NCI-H226 (cell line): Measurements from ENCODE around the gene LDLRAD2.

Experiments used
- DNase-seq: peaks from one replicate; pipeline ENCODE4 v3.0.0-alpha.2; 2015

Gene LDLRAD2

GRCh38 chr1:21863981-21864380, 51.9 kb downstream of the LDLRAD2 start:
- DNase-seq, result no peak

- DNase-seq, result no peak
Measured at GRCh38 chr1:21864730-21865129, 52.7 kb downstream of the LDLRAD2 start.

- no peak for DNase-seq
Measured at GRCh38 chr1:21865609-21865942, 53.5 kb downstream of the LDLRAD2 start.

GRCh38 chr1:21865943-21866706, 54.1 kb downstream of the LDLRAD2 start:
- DNase-seq, result no peak

GRCh38 chr1:21866707-21867043, 54.6 kb downstream of the LDLRAD2 start:
- peak; percentile 35 for DNase-seq

- no peak for DNase-seq
Measured at GRCh38 chr1:21867451-21867996, 55.5 kb downstream of the LDLRAD2 start.

GRCh38 chr1:21868482-21868881, 56.4 kb downstream of the LDLRAD2 start:
- no peak for DNase-seq

GRCh38 chr1:21868941-21869454, 56.9 kb downstream of the LDLRAD2 start:
- DNase-seq, result no peak

GRCh38 chr1:21869620-21870121, 57.6 kb downstream of the LDLRAD2 start:
- DNase-seq, result peak; percentile 98

- no peak for DNase-seq
Measured at GRCh38 chr1:21870611-21871010, 58.5 kb downstream of the LDLRAD2 start.

- DNase-seq, result peak; percentile 39
Measured at GRCh38 chr1:21871943-21872342, 59.9 kb downstream of the LDLRAD2 start.

GRCh38 chr1:21872445-21873079, 60.5 kb downstream of the LDLRAD2 start:
- no peak for DNase-seq

- DNase-seq, result no peak
Measured at GRCh38 chr1:21873174-21873573, 61.1 kb downstream of the LDLRAD2 start.

GRCh38 chr1:21873761-21874160, 61.7 kb downstream of the LDLRAD2 start:
- DNase-seq, result no peak

- no peak for DNase-seq
Measured at GRCh38 chr1:21874328-21874727, 62.3 kb downstream of the LDLRAD2 start.
